Inflammatory macrophage treated with lipopolysaccharide for 4 hours (primary cell): ENCODE measurements around the gene RLN3.
"Not testable (repeated sequence)": the region's sequence is repeated elsewhere in the genome, so short reads cannot be mapped to it uniquely, and the experiment has no call there.

ENCODE experiments used
- DNase-seq: peaks from one replicate; pipeline ENCODE4 v3.0.0-alpha.2; 2020

RLN3 gene

GRCh38 chr19:14023404-14024235 is 4.3 kb upstream of the RLN3 start:
- peak; percentile 87 for DNase-seq

- not testable (repeated sequence) for DNase-seq
Observed at GRCh38 chr19:14026652-14027192, 1.2 kb upstream of the RLN3 start.

GRCh38 chr19:14028901-14029300 is 953 bp downstream of the RLN3 start:
- no peak for DNase-seq

GRCh38 chr19:14030997-14031718 is 3.2 kb downstream of the RLN3 start:
- DNase-seq: no peak

- peak; percentile 52 for DNase-seq
Observed at GRCh38 chr19:14031719-14032480, 4.0 kb downstream of the RLN3 start, which contains the start of gene IL27RA. IL27RA (plus strand) TSS chr19:14031762; CDS start chr19:14031873, 111 bp downstream.

GRCh38 chr19:14033946-14034345 is 6.0 kb downstream of the RLN3 start:
- DNase-seq: no peak

GRCh38 chr19:14035159-14035558 is 7.2 kb downstream of the RLN3 start:
- DNase-seq: not testable (repeated sequence)

GRCh38 chr19:14035706-14036105 is 7.8 kb downstream of the RLN3 start:
- DNase-seq: no peak

GRCh38 chr19:14039181-14039580 is 11.2 kb downstream of the RLN3 start:
- no peak for DNase-seq

GRCh38 chr19:14042659-14043608 is 15.0 kb downstream of the RLN3 start:
- DNase-seq: peak; percentile 77

GRCh38 chr19:14047866-14048265 is 19.9 kb downstream of the RLN3 start:
- DNase-seq: not testable (repeated sequence)

GRCh38 chr19:14048443-14049153 is 20.6 kb downstream of the RLN3 start:
- peak; percentile 71 for DNase-seq

- no peak for DNase-seq
Observed at GRCh38 chr19:14050512-14050911, 22.6 kb downstream of the RLN3 start.

- not testable (repeated sequence) for DNase-seq
Observed at GRCh38 chr19:14050961-14051360, 23.0 kb downstream of the RLN3 start.

GRCh38 chr19:14051980-14052379 is 24.0 kb downstream of the RLN3 start:
- DNase-seq: no peak

- DNase-seq: no peak
Observed at GRCh38 chr19:14052470-14052869, 24.5 kb downstream of the RLN3 start.

- DNase-seq: no peak
Observed at GRCh38 chr19:14053032-14053431, 25.1 kb downstream of the RLN3 start.

- no peak for DNase-seq
Observed at GRCh38 chr19:14053500-14053899, 25.6 kb downstream of the RLN3 start.

- no peak for DNase-seq
Observed at GRCh38 chr19:14054099-14054498, 26.2 kb downstream of the RLN3 start.

- no peak for DNase-seq
Observed at GRCh38 chr19:14054721-14055120, 26.8 kb downstream of the RLN3 start.

GRCh38 chr19:14055396-14055795 is 27.4 kb downstream of the RLN3 start:
- no peak for DNase-seq
